Measurements from ENCODE around the gene DET1.

DET1 gene

DNA sequence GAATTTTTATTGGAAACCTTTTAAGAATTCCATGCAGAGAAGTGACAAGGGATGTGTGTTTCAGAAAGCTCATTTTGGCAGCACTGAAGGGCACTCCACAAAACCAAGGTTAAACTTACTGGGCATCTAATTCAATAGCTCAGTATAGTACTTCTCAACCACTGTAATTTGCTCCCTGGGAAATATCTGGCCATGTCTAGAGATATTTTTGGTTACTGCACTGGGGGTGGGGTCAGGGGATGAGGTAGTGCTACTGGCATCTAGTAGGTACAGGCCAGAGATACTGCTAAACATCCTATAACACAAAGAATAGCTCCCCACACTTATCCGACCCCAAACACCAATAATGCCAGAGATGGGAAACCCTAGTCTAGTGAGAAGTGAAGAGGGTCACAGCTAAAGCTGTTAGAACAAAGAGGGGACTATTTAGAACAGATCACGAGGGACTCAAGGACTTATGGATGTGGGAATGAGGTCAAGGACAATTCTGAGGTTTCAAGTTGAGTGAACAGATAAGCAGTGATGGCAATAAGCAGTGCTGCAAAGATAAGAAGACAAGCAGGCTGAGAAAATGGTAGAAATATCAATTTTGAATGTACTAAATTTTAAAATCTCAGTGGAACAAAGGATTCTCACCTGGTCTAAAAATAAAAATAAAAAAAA is 82.5 kb downstream of the DET1 start:
- DNase-seq: no peak

All from NCI-H510A treated with DMSO at 0.1 percent for 48 hours (cell line).